ENCODE data around the gene UBR3.

Gene UBR3

GRCh38 chr2:169900686-169901085 lies 73.4 kb downstream of the UBR3 start:
- DNase-seq (ENCODE audit: low read depth), result no peak
- no peak for TF ChIP-seq CTCF (conservative IDR thresholded peaks at IDR 0.05; ENCODE audit: low read length)
- H3K4me3 ChIP-seq (ENCODE audit: low read length), result no peak overlapping the region

- no peak overlapping the region for H3K4me3 ChIP-seq (ENCODE audit: low read length)
- no peak for TF ChIP-seq CTCF (conservative IDR thresholded peaks at IDR 0.05; ENCODE audit: low read length)
- DNase-seq (ENCODE audit: low read depth), result no peak
Measured at GRCh38 chr2:169906731-169907130, 79.5 kb downstream of the UBR3 start.

- TF ChIP-seq CTCF (conservative IDR thresholded peaks at IDR 0.05; ENCODE audit: low read length), result no peak
- H3K4me3 ChIP-seq (ENCODE audit: low read length), result no peak overlapping the region
- DNase-seq (ENCODE audit: low read depth), result no peak
Measured at GRCh38 chr2:169909376-169909775, 82.1 kb downstream of the UBR3 start.

GRCh38 chr2:169910109-169910799 lies 83.0 kb downstream of the UBR3 start:
- no peak overlapping the region for H3K4me3 ChIP-seq (ENCODE audit: low read length)
- TF ChIP-seq CTCF (conservative IDR thresholded peaks at IDR 0.05; ENCODE audit: low read length), result no peak
- no peak for DNase-seq (ENCODE audit: low read depth)

GRCh38 chr2:169911119-169911518 lies 83.9 kb downstream of the UBR3 start:
- DNase-seq (ENCODE audit: low read depth), result no peak
- TF ChIP-seq CTCF (conservative IDR thresholded peaks at IDR 0.05; ENCODE audit: low read length), result no peak
- no peak overlapping the region for H3K4me3 ChIP-seq (ENCODE audit: low read length)

GRCh38 chr2:169916623-169917022 lies 89.4 kb downstream of the UBR3 start:
- no peak for DNase-seq (ENCODE audit: low read depth)
- H3K4me3 ChIP-seq (ENCODE audit: low read length), result no peak overlapping the region
- no peak for TF ChIP-seq CTCF (conservative IDR thresholded peaks at IDR 0.05; ENCODE audit: low read length)

- no peak for TF ChIP-seq CTCF (conservative IDR thresholded peaks at IDR 0.05; ENCODE audit: low read length)
- no peak overlapping the region for H3K4me3 ChIP-seq (ENCODE audit: low read length)
- DNase-seq (ENCODE audit: low read depth), result no peak
Measured at GRCh38 chr2:169923977-169924376, 96.7 kb downstream of the UBR3 start.
